Measurements from ENCODE around the gene PSMD1. TPM values are rescaled to one million over a fixed set of nuclear protein-coding genes. Genes with fewer than 3 reads are reported as not detected.

Gene PSMD1
- total RNA-seq, 1 experiment from 2014 or later, result 133 TPM

DNA sequence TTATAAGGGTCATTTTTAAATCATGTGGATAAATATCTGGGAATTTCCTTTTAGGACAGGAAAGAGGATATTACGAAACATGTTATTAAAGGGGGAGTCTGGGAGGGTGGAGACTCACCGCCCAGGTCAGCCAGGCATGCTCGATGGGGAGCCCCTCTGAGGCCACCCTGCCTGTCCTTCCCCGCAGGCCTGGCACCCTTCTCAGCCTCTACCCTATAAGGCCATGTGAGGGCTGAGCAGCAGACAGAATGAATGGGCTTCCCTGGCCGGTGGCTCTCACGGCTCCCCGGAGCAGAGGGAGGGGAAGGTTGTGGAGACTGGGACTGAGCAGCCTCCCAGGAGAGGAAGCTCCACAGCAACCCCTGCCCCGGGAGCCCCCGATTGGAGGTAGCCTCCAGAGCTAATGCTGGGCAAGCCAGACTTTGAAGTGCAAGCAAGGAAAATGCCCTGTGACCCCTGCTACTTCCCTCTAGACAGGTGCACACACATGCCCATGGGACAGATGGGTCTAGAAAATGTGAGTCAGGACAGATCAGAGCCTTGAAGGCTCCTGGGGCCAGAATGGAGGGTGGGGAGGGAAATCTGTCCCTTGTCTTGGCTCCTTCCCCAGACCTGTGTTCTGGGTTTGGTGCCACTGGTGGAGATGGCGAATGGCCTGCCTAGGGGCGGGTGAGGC lies 128.5 kb downstream of the PSMD1 start:
- ATAC-seq, result no peak
- Histone ChIP-seq H3K27me3 (ENCODE audit: insufficient read depth, low read length) (no peaks in the 10 kb centered on the region), H3K4me3 (replicated peaks in 1 of 2; ENCODE audit: low read depth in 1 of 2, low read length in 2 of 2) (no peak overlapping the region), H3K9ac (ENCODE audit: low read length) (no peak overlapping the region), H3K27ac (ENCODE audit: low read depth, low read length) (no peak overlapping the region), H3K9me2 (ENCODE audit: insufficient read depth) (no peaks in the 10 kb centered on the region), H3K79me2 (ENCODE audit: insufficient read depth, low read length) (no peaks in the 10 kb centered on the region), H3K9me3 (ENCODE audit: control insufficient read depth in 1 of 2, insufficient read depth in 1 of 2, low read depth in 1 of 2, low read length in 2 of 2) (no peaks in the 10 kb centered on the region), H4K20me1 (ENCODE audit: insufficient read depth) (no peaks in the 10 kb centered on the region), H3K36me3 (ENCODE audit: control insufficient read depth in 1 of 2, insufficient read depth in 2 of 2, low read length in 2 of 2) (no peaks in the 10 kb centered on the region), H3K4me1 (ENCODE audit: control insufficient read depth in 1 of 2, insufficient read depth in 2 of 2, low read length in 2 of 2) (peaks cover 2 to 33% of the 10 kb centered on the region in 2 experiments; a peak in 3 of 4 replicates), H2AFZ (ENCODE audit: low read depth, low read length, poor library complexity, severe bottlenecking) (no peak overlapping the region), H3K4me2 (ENCODE audit: low read length) (no peak overlapping the region)
- no TSS peak for BruUV-seq (replicated peaks)
- RAD21 ChIA-PET (ENCODE audit: low non-redundant PET in 1 of 2, low total read pairs in 2 of 2, uncharacterized antibody in 2 of 2, unreplicated experiment in 2 of 2), result no interaction called here
- TF ChIP-seq EGR1 (IDR thresholded peaks at IDR 0.05; ENCODE audit: low read depth), result no peak
- TF ChIP-seq EZH2phosphoT487 (IDR thresholded peaks at IDR 0.05; ENCODE audit: borderline replicate concordance), result no peak
- no peak for TF ChIP-seq TCF7L2 (IDR thresholded peaks at IDR 0.05; ENCODE audit: borderline replicate concordance, extremely low read depth, insufficient read depth, insufficient read length)
- no peak for TF ChIP-seq EZH2 (IDR thresholded peaks at IDR 0.05)
- no peak for TF ChIP-seq JUND (IDR thresholded peaks at IDR 0.05)
- no peak for TF ChIP-seq CEBPB (IDR thresholded peaks at IDR 0.05; ENCODE audit: low read depth)
- TF ChIP-seq, protein P1, sequence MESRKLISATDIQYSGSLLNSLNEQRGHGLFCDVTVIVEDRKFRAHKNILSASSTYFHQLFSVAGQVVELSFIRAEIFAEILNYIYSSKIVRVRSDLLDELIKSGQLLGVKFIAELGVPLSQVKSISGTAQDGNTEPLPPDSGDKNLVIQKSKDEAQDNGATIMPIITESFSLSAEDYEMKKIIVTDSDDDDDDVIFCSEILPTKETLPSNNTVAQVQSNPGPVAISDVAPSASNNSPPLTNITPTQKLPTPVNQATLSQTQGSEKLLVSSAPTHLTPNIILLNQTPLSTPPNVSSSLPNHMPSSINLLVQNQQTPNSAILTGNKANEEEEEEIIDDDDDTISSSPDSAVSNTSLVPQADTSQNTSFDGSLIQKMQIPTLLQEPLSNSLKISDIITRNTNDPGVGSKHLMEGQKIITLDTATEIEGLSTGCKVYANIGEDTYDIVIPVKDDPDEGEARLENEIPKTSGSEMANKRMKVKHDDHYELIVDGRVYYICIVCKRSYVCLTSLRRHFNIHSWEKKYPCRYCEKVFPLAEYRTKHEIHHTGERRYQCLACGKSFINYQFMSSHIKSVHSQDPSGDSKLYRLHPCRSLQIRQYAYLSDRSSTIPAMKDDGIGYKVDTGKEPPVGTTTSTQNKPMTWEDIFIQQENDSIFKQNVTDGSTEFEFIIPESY (IDR thresholded peaks at IDR 0.05; ENCODE audit: extremely low read depth, insufficient replicate concordance, low read length), result no peak
- TF ChIP-seq, protein P2, sequence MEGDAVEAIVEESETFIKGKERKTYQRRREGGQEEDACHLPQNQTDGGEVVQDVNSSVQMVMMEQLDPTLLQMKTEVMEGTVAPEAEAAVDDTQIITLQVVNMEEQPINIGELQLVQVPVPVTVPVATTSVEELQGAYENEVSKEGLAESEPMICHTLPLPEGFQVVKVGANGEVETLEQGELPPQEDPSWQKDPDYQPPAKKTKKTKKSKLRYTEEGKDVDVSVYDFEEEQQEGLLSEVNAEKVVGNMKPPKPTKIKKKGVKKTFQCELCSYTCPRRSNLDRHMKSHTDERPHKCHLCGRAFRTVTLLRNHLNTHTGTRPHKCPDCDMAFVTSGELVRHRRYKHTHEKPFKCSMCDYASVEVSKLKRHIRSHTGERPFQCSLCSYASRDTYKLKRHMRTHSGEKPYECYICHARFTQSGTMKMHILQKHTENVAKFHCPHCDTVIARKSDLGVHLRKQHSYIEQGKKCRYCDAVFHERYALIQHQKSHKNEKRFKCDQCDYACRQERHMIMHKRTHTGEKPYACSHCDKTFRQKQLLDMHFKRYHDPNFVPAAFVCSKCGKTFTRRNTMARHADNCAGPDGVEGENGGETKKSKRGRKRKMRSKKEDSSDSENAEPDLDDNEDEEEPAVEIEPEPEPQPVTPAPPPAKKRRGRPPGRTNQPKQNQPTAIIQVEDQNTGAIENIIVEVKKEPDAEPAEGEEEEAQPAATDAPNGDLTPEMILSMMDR (IDR thresholded peaks at IDR 0.05 in 2 of 3, conservative IDR thresholded peaks at IDR 0.05 in 1 of 3; ENCODE audit: borderline replicate concordance in 1 of 3, insufficient read depth in 1 of 3, low read depth in 2 of 3, low read length in 2 of 3), result no peak
- TF ChIP-seq SP1 (IDR thresholded peaks at IDR 0.05; ENCODE audit: low read depth), result no peak
- no peak for TF ChIP-seq YY1 (IDR thresholded peaks at IDR 0.05; ENCODE audit: extremely low read depth, insufficient replicate concordance, low read depth, low read length)
- TF ChIP-seq ELF1 (IDR thresholded peaks at IDR 0.05; ENCODE audit: borderline replicate concordance, low read depth), result no peak
- TF ChIP-seq POLR2AphosphoS5 (IDR thresholded peaks at IDR 0.05; ENCODE audit: low read depth, low read length), result no peak
- TF ChIP-seq, protein P3, sequence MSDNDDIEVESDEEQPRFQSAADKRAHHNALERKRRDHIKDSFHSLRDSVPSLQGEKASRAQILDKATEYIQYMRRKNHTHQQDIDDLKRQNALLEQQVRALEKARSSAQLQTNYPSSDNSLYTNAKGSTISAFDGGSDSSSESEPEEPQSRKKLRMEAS (IDR thresholded peaks at IDR 0.05), result no peak
- POLR2A ChIA-PET, result no interaction called here
- intact Hi-C loops (cut with micrococcal nuclease), result no loop called here
- DNase-seq (ENCODE audit: low read depth, low spot score), result no peak
- CTCF ChIA-PET, result no interaction called here
